GM12878 (cell line): Measurements from ENCODE around the gene SHLD1.

Experiments
- CTCF ChIP-seq, 3 experiments: IDR thresholded peaks in 2 of 3; conservative IDR thresholded peaks in 1 of 3; 2 replicates each; pipeline ENCODE4 v1.5.1; 2011; ENCODE audit warnings: low read depth in 3 of 3, low read length in 3 of 3, mild to moderate bottlenecking in 3 of 3, control low read depth in 2 of 3, moderate library complexity in 2 of 3, inconsistent platforms in 1 of 3, mixed read lengths in 1 of 3; ENCODE audit not compliant: control insufficient read depth in 2 of 3, insufficient read depth in 1 of 3; ENCODE audit errors: extremely low read depth in 1 of 3
- EP300 ChIP-seq, 2 experiments: fragments of 150-350 bp in 1 of 2; IDR thresholded peaks; 2 replicates each; pipeline ENCODE4 v1.6.1; 2011 to 2012; ENCODE audit warnings: low read depth in 2 of 2, low read length in 2 of 2, borderline replicate concordance in 1 of 2, improper control_type of control experiment in 1 of 2, inconsistent platforms in 1 of 2; ENCODE audit not compliant: control insufficient read depth in 1 of 2
- JUNB ChIP-seq: IDR thresholded peaks from 2 replicates; pipeline ENCODE4 v1.6.1; 2016; ENCODE audit warnings: antibody characterized with exemption, mild to moderate bottlenecking
- KDM1A ChIP-seq: fragments of 200-600 bp; sonication (generic); IDR thresholded peaks from 2 replicates; pipeline ENCODE4 v1.6.1; 2016; ENCODE audit warnings: borderline replicate concordance
- MXI1 ChIP-seq: fragments of 150-350 bp; IDR thresholded peaks from 2 replicates; pipeline ENCODE4 v1.6.1; 2011; ENCODE audit warnings: low read depth, mild to moderate bottlenecking, inconsistent platforms, low read length, improper control_type of control experiment
- NFIC ChIP-seq: IDR thresholded peaks from 2 replicates; pipeline ENCODE4 v1.6.1; 2012; ENCODE audit warnings: low read depth, mild to moderate bottlenecking, inconsistent platforms, low read length, moderate library complexity
- POLR2A ChIP-seq: IDR thresholded peaks from 2 replicates; pipeline ENCODE4 v1.6.1; 2011; ENCODE audit warnings: low read depth, mild to moderate bottlenecking, low read length
- RCOR1 ChIP-seq: conservative IDR thresholded peaks from 2 replicates; pipeline ENCODE4 v1.6.1; 2012; ENCODE audit warnings: low read depth, low read length, improper control_type of control experiment
- REST ChIP-seq: IDR thresholded peaks from 2 replicates; pipeline ENCODE4 v1.6.1; 2012; ENCODE audit warnings: mild to moderate bottlenecking, low read depth, low read length
- SUZ12 ChIP-seq: fragments of 200-600 bp; sonication (generic); IDR thresholded peaks from one replicate; pipeline ENCODE4 v1.6.1; 2018; ENCODE audit warnings: antibody characterized with exemption, mild to moderate bottlenecking; ENCODE audit not compliant: unreplicated experiment
- ZNF217 ChIP-seq: fragments of 450-650 bp; IDR thresholded peaks from 2 replicates; pipeline ENCODE4 v1.6.1; 2017; ENCODE audit warnings: antibody characterized with exemption, mild to moderate bottlenecking

- no peak for TF ChIP-seq EP300 (IDR thresholded peaks at IDR 0.05; ENCODE audit: borderline replicate concordance in 1 of 2, control insufficient read depth in 1 of 2, low read depth in 2 of 2, low read length in 2 of 2)
- no peak for TF ChIP-seq CTCF (IDR thresholded peaks at IDR 0.05 in 2 of 3, conservative IDR thresholded peaks at IDR 0.05 in 1 of 3; ENCODE audit: control insufficient read depth in 2 of 3, extremely low read depth in 1 of 3, insufficient read depth in 1 of 3, low read depth in 3 of 3, low read length in 3 of 3)
- TF ChIP-seq JUNB = no peak
- no peak for TF ChIP-seq POLR2A
- TF ChIP-seq KDM1A = no peak
- TF ChIP-seq RCOR1 = no peak
- no peak for TF ChIP-seq NFIC
- no peak for TF ChIP-seq REST
- TF ChIP-seq ZNF217 = no peak
- no peak for TF ChIP-seq MXI1
- no peak for TF ChIP-seq SUZ12
Measured at GRCh38 chr20:5767493-5768098, 17.4 kb downstream of the SHLD1 start.
